T-helper 9 cell (primary cell): ENCODE data around the gene SH3RF3.

ENCODE experiments used
- DNase-seq: peaks from one replicate; pipeline ENCODE4 v3.0.0-alpha.2; 2020

The SH3RF3 gene

DNA sequence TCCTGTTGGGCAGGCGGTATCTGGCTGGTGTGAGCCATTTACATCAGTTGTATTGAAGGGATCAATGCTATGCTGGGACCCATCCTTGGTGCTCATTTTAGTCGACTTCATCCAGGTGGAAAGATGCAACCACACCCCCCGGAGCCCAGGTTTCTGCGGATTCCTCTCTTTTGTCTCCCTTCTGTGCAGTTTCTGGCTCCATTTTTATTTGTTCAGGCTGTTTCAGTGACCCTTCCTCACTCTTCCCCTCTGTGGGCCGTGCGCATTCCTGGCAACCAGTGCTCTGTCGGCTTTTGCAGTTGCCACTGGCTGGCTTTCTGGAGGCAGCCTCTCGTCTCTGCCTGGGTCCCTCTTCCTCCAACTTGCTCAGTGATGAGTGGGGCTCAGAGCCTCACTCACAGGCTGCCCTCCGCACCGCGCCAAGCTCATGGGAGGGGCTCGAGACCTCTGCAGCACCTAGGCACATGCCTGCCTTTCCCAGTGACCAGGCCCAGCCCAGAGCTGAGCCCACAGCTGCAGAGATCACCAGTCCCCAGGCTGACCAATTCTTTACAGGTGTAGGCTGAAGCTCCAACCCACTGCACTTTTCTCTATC lies 12.1 kb downstream of the SH3RF3 start:
- DNase-seq, result no peak

GRCh38 chr2:109141727-109142283 lies 12.8 kb downstream of the SH3RF3 start:
- DNase-seq, result no peak

DNA sequence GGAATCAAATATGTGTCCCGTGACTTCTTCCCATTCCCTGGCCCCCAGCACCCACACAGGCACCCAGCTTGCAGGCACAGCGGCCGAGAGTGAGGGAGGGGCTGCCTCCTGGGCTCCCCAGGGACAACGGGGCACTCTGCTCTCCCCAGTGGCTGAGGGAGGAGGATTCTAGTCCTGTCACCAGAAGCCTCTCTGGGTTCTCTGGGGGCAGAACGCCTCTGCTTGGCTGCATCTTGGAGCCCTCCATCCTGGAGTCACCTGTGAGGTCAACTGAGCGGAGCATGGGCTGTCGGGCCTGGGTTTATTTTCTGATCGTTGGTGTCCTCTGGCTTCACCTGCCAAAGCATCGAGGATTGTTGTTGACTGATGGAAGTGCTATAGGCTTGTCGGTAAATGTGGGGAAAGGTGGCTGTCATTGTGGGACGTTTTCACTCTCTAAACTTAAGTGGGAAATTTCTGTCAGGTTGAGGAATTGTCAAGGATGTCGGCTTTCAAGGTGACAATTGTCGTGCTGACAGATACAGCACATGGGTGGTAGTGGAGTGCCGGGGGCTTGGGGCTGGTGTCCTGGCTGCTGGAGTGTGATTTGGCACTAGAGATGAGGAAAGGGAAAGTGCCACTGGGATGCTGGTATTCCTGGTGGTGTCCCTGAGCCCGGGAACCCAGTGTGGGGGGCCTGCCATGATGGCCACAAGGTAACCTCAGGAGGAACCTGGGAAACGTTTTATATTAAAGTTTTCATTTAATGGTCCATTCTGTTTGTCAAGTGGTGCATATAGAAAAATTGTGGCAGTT lies 13.6 kb downstream of the SH3RF3 start:
- no peak for DNase-seq

DNA sequence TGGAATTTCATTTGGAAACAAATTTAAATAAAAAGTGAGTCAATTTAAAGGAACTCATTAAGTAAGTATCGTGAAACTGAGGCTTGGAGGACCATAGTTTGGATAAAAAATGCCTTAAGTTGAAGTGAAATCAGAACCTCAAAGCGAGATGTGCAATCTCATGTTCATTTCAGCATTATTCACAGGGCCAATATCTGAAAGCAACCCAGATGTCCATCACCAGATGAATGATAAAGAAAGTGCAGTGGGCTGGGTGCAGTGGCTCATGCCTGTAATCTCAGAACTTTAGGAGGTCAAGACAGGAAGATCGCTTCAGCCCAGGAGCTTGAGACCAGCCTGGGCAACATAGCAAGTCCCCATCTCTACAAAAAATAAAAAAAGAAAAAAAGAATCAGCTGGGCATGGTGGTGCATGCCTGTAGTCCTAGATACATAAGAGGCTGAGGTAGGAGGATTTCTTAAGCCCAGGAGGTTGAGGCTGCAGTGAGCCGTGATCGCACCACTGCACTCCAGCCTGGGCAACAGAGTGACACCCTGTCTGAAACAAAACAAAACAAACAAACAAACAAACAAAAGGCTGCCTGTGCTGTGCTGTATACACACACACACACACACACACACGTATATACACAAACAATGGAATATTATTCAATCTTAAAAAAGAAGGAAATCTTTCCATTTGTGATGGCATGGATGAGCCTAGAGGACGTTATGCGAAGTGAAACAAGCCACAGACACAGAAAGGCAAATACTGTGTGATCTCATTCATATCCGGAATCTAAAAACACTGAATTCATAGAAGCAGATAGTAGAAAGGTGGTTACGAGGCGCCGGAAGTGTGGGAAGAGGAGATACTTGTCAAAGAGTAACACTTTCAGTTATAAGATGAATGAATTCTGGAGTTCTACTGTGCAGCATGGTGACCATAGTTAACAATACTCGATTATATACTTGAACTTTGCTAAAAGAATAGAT lies 14.5 kb downstream of the SH3RF3 start:
- peak; percentile 45 for DNase-seq

DNA sequence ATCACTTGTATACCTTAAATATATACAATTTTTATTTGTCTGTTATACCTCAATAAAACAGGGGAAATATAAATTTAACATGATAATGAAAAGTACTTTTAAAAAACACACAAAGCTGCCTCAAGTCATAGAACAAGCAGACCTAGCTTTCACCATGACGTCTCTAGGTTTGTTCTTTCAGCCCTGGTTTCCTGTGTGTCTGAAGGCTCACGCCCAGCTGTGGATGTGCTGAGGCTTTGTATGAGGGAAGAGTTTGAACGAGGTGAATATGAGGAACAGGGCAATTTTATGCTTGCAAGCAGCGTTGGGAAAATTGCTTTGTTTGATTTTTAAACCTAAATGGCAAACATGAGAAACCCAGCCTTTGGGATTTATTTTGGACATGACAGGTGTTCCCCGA lies 15.3 kb downstream of the SH3RF3 start:
- DNase-seq, result no peak

DNA sequence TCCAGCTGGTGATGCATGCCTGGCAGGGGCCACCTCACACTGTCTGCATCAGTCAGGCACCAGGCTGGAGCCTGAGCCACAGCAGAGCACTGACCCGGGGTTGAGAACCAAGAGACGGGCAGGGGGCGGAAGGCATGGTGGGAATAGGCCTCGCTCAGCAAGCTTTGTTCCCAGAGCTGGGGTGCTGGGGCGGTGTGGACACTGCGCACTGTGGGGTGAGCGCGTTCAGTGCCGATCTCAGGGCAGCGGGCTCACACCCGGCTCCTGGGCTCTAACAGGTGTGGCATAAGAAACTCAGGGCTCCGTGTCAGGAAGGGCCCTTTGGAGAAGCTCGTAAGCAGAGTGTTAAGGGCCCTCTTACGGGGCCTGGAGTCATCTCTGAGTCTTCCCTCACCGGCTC lies 15.7 kb downstream of the SH3RF3 start:
- no peak for DNase-seq

GRCh38 chr2:109145286-109145685 lies 16.3 kb downstream of the SH3RF3 start:
- DNase-seq, result no peak

DNA sequence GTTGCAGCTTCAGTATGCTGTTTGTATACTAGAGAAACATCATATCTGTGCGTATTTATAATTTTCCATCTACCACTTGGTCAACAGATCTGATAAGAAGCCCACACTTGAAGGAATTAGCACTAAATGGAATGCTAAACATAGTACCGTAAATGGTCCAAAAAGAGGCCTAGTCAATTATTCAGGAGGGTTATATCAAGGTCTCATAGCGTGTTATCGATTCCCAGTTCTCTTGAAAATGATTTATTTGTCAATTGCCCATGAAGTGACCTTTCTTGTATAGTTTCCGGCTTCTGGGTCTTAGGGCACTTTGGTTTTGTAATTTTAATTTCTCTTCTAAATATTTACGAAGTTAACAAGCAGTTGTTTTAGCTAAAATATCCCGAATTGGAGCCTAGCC lies 18.4 kb downstream of the SH3RF3 start:
- no peak for DNase-seq

- no peak for DNase-seq
Measured at GRCh38 chr2:109148117-109148746, 19.2 kb downstream of the SH3RF3 start.

- no peak for DNase-seq
Measured at GRCh38 chr2:109148991-109149645, 20.1 kb downstream of the SH3RF3 start.

GRCh38 chr2:109150559-109150958 lies 21.6 kb downstream of the SH3RF3 start:
- no peak for DNase-seq

GRCh38 chr2:109151519-109151918 lies 22.5 kb downstream of the SH3RF3 start:
- no peak for DNase-seq

GRCh38 chr2:109153005-109153784 lies 24.2 kb downstream of the SH3RF3 start:
- no peak for DNase-seq

- DNase-seq, result no peak
Measured at GRCh38 chr2:109153807-109154206, 24.8 kb downstream of the SH3RF3 start.

- DNase-seq, result no peak
Measured at GRCh38 chr2:109154226-109154625, 25.2 kb downstream of the SH3RF3 start.

GRCh38 chr2:109155553-109156451 lies 26.8 kb downstream of the SH3RF3 start:
- no peak for DNase-seq

- DNase-seq, result no peak
Measured at GRCh38 chr2:109157563-109158105, 28.6 kb downstream of the SH3RF3 start.

DNA sequence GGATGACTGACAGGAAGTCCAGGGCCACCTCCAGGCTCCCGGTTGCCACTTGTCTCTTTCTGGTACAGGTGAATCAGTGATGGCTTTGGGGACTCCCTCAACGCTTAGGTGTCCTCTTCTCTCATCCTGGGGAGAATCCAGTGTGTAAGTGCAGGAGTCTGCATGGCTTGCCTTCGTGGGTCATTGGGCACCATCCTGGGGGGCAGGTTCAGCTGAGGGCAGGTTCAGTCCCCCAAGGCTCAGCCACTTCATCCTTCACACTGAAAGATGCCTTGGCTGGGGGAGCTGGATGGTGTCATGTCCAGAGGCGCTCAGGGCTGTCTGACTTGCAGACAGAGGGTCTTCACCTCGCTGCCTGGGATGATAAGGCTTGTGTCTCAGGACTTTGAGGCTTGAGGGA lies 29.2 kb downstream of the SH3RF3 start:
- no peak for DNase-seq

DNA sequence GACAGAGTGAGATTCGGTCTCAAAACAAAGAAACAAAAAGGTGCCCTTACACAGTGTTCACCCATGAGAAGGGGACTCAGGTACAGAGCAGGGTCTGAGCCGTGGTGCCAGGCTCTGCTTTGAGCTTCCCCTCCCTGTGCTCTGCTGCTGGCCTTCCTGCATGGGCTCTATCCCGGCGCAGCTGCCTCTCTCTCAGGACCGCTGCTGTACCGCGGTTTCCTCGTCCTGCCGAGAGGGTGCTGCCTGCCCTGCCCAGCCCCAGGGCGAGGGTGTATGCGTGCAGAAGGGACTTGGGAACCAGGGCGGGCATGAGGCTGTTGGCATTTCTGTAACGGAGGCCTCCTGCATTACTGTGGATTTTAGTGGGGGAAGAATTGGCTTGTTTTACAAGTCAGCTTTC lies 30.1 kb downstream of the SH3RF3 start:
- DNase-seq, result no peak
